Testis (tissue), 2 donors: Measurements from ENCODE around the gene MBNL2.

Experiments
- POLR2A ChIP-seq: fragments of 450-650 bp; IDR thresholded peaks from one replicate; pipeline ENCODE4 v1.6.1; 2017; ENCODE audit warnings: antibody characterized with exemption, mild to moderate bottlenecking, moderate library complexity
- TF ChIP-seq, protein P1 (sequence below), 3 experiments: fragments of 450-650 bp in 2 of 3; fragments of 200-600 bp in 1 of 3; sonication (generic) in 1 of 3; IDR thresholded peaks; one replicate each; pipeline ENCODE4 v1.5.1; 2016 to 2019; ENCODE audit warnings: antibody characterized with exemption in 3 of 3, mild to moderate bottlenecking in 2 of 3, moderate library complexity in 1 of 3

GRCh38 chr13:97397267-97397666 is 175.1 kb downstream of the MBNL2 start:
- TF ChIP-seq, protein P1, sequence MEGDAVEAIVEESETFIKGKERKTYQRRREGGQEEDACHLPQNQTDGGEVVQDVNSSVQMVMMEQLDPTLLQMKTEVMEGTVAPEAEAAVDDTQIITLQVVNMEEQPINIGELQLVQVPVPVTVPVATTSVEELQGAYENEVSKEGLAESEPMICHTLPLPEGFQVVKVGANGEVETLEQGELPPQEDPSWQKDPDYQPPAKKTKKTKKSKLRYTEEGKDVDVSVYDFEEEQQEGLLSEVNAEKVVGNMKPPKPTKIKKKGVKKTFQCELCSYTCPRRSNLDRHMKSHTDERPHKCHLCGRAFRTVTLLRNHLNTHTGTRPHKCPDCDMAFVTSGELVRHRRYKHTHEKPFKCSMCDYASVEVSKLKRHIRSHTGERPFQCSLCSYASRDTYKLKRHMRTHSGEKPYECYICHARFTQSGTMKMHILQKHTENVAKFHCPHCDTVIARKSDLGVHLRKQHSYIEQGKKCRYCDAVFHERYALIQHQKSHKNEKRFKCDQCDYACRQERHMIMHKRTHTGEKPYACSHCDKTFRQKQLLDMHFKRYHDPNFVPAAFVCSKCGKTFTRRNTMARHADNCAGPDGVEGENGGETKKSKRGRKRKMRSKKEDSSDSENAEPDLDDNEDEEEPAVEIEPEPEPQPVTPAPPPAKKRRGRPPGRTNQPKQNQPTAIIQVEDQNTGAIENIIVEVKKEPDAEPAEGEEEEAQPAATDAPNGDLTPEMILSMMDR (IDR thresholded peaks at IDR 0.05) = no peak
- TF ChIP-seq POLR2A = no peak
